Kidney epithelial cell (primary cell): Measurements from ENCODE around the gene SGPL1. TPM values are rescaled to one million over a fixed set of nuclear protein-coding genes. Genes with fewer than 3 reads are reported as not detected.

Source experiments
- DNase-seq: peaks from one replicate; pipeline ENCODE4 v3.0.0-alpha.2; 2010; ENCODE audit warnings: low read depth
- H3K27me3 ChIP-seq: 2 replicates; pipeline ENCODE4 v1.6.0; 2011; ENCODE audit warnings: low read length; ENCODE audit not compliant: control insufficient read depth, insufficient read depth
- H3K36me3 ChIP-seq: 2 replicates; pipeline ENCODE4 v1.5.1; 2011; ENCODE audit warnings: low read length; ENCODE audit not compliant: control insufficient read depth, insufficient read depth
- H3K4me3 ChIP-seq: 2 replicates; pipeline ENCODE4 v1.5.1; 2011; ENCODE audit warnings: low read depth, mild to moderate bottlenecking, control low read depth, low read length
- CTCF ChIP-seq: IDR thresholded peaks from 2 replicates; pipeline ENCODE4 v1.5.1; 2011; ENCODE audit warnings: mild to moderate bottlenecking, moderate library complexity, low read length, control low read depth, inconsistent platforms; ENCODE audit not compliant: insufficient read depth, poor library complexity, severe bottlenecking
- total RNA-seq: library from RNA; depleted of rRNA; stranded (reverse); fragments of >200 nt; gene quantifications from 2 replicates; pipeline ENCODE4 v1.2.3, GENCODE V29; 2015

Gene SGPL1
- total RNA-seq, 1 donor from 2014 or later = 83.5 TPM

GRCh38 chr10:70804421-70804808 is 11.3 kb upstream of the SGPL1 start:
- Histone ChIP-seq H3K4me3 (no peak overlapping the region), H3K36me3 (no peaks in the 10 kb centered on the region), H3K27me3 (no peaks in the 10 kb centered on the region)
- peak; percentile 51 for DNase-seq
- no peak for TF ChIP-seq CTCF

GRCh38 chr10:70805619-70806215 is 10.0 kb upstream of the SGPL1 start:
- no peak for TF ChIP-seq CTCF
- DNase-seq = no peak
- Histone ChIP-seq H3K27me3 (no peaks in the 10 kb centered on the region), H3K36me3 (no peaks in the 10 kb centered on the region), H3K4me3 (no peak overlapping the region)

- H3K36me3 ChIP-seq = no peaks in the 10 kb centered on the region
- no peak for TF ChIP-seq CTCF
- no peaks in the 10 kb centered on the region for H3K27me3 ChIP-seq
- H3K4me3 ChIP-seq = no peak overlapping the region
- DNase-seq = no peak
These were observed 8.9 kb upstream of the SGPL1 start for GRCh38 chr10:70806841-70807240.

- Histone ChIP-seq H3K27me3 (peaks cover 2% of the 10 kb centered on the region), H3K4me3 (no peak overlapping the region), H3K36me3 (no peaks in the 10 kb centered on the region)
- no peak for DNase-seq
- no peak for TF ChIP-seq CTCF
These were observed 8.2 kb upstream of the SGPL1 start for GRCh38 chr10:70807556-70807955.

GRCh38 chr10:70809011-70809611 is 6.6 kb upstream of the SGPL1 start:
- Histone ChIP-seq H3K27me3 (peaks cover 3% of the 10 kb centered on the region), H3K4me3 (no peak overlapping the region), H3K36me3 (no peaks in the 10 kb centered on the region)
- DNase-seq = no peak
- TF ChIP-seq CTCF = no peak

GRCh38 chr10:70809726-70810125 is 6.0 kb upstream of the SGPL1 start:
- Histone ChIP-seq H3K36me3 (no peaks in the 10 kb centered on the region), H3K27me3 (peaks cover 3% of the 10 kb centered on the region), H3K4me3 (no peak overlapping the region)
- DNase-seq = no peak
- no peak for TF ChIP-seq CTCF
